Endodermal cell (in vitro differentiated cells): Measurements from ENCODE around the gene FGF12. TPM values are rescaled to one million over a fixed set of nuclear protein-coding genes. Genes with fewer than 3 reads are reported as not detected.

Experiments used
- DNase-seq: peaks from one replicate; pipeline ENCODE4 v3.0.0-alpha.2; 2017
- H3K27ac ChIP-seq: 2 replicates; pipeline ENCODE4 v1.5.1; 2013; ENCODE audit warnings: mild to moderate bottlenecking, low read depth, low read length, moderate library complexity
- H3K27me3 ChIP-seq: 2 replicates; pipeline ENCODE4 v1.6.1; 2013; ENCODE audit warnings: mild to moderate bottlenecking, low read length, moderate library complexity; ENCODE audit not compliant: insufficient read depth, control insufficient read depth, poor library complexity, severe bottlenecking
- H3K36me3 ChIP-seq: 2 replicates; pipeline ENCODE4 v1.7.0; 2013; ENCODE audit warnings: mild to moderate bottlenecking, low read length, moderate library complexity; ENCODE audit not compliant: control insufficient read depth, insufficient read depth
- H3K4me1 ChIP-seq: one replicate; pipeline ENCODE4 v1.7.0; 2013; ENCODE audit warnings: low read length; ENCODE audit not compliant: control insufficient read depth, insufficient read depth
- H3K4me3 ChIP-seq: 2 replicates; pipeline ENCODE4 v1.5.1; 2013; ENCODE audit warnings: mild to moderate bottlenecking, low read length, moderate library complexity
- H3K9ac ChIP-seq: 2 replicates; pipeline ENCODE4 v1.6.1; 2013; ENCODE audit warnings: mild to moderate bottlenecking, low read length, moderate library complexity; ENCODE audit not compliant: poor library complexity, severe bottlenecking; ENCODE audit errors: extremely low read depth
- H3K9me3 ChIP-seq: 2 replicates; pipeline ENCODE4 v1.6.1; 2013; ENCODE audit warnings: mild to moderate bottlenecking, low read length, moderate library complexity; ENCODE audit not compliant: control insufficient read depth
- H3K27ac Mint-ChIP-seq: 2 replicates; pipeline ENCODE4 v1.8.0; 2020; ENCODE audit warnings: mixed read lengths
- H3K27me3 Mint-ChIP-seq: 2 replicates; pipeline ENCODE4 v1.8.0; 2021; ENCODE audit warnings: mild to moderate bottlenecking, mixed read lengths; ENCODE audit not compliant: insufficient read depth
- H3K36me3 Mint-ChIP-seq: 2 replicates; pipeline ENCODE4 v1.8.0; 2020; ENCODE audit warnings: low read depth, mixed read lengths
- H3K4me1 Mint-ChIP-seq: 2 replicates; pipeline ENCODE4 v1.8.0; 2020; ENCODE audit warnings: mixed read lengths
- H3K4me3 Mint-ChIP-seq: 2 replicates; pipeline ENCODE4 v1.8.0; 2020; ENCODE audit warnings: mild to moderate bottlenecking, moderate library complexity, mixed read lengths
- H3K9me3 Mint-ChIP-seq: 2 replicates; pipeline ENCODE4 v1.8.0; 2020; ENCODE audit warnings: mild to moderate bottlenecking, mixed read lengths
- WGBS, 2 experiments: methylation state at CpG; one replicate each; pipeline versions ENCODE4 v1.1.5 to v1.1.7; 2013; ENCODE audit warnings: missing lambda C conversion rate in 2 of 2, mixed read lengths in 1 of 2; ENCODE audit not compliant: insufficient coverage in 1 of 2, insufficient read length in 1 of 2; 5-methylcytosine and 5-hydroxymethylcytosine counted together
- total RNA-seq, 2 donors: library from RNA; stranded (reverse); fragmentation: NEBNext Ultra II Directional in 1 of 2; extraction: Animal tissue kit (Norgen Biotek cat#: 25700) in 1 of 2; gene quantifications; 2 replicates in 1 of 2; 3 replicates in 1 of 2; pipeline ENCODE4 v1.2.1, GENCODE V29; 2021
- TF ChIP-seq, protein P1 (sequence below): fragments of 200-600 bp; sonication (generic); conservative IDR thresholded peaks from 2 replicates; pipeline ENCODE4 v1.5.0; 2021; ENCODE audit warnings: antibody characterized with exemption, mild to moderate bottlenecking

Gene FGF12
- total RNA-seq, 2 donors from 2014 or later: 22.9 to 25.2 TPM

GRCh38 chr3:192575879-192576506 lies 151.3 kb downstream of the FGF12 start:
- no peaks in the 10 kb centered on the region for H3K4me1 Mint-ChIP-seq
- no peak overlapping the region for H3K27ac Mint-ChIP-seq
- Histone ChIP-seq H3K27ac (no peak overlapping the region), H3K9ac (no peak overlapping the region), H3K4me3 (no peak overlapping the region), H3K9me3 (no peaks in the 10 kb centered on the region), H3K36me3 (no peaks in the 10 kb centered on the region), H3K27me3 (no peaks in the 10 kb centered on the region), H3K4me1 (no peaks in the 10 kb centered on the region)
- peaks cover 5% of the 10 kb centered on the region for H3K9me3 Mint-ChIP-seq
- DNase-seq: no peak
- H3K27me3 Mint-ChIP-seq: no peaks in the 10 kb centered on the region
- WGBS, 2 experiments: 83 to 100% methylated on average over 1 to 3 of the region's 3 CpGs
- H3K4me3 Mint-ChIP-seq: no peak overlapping the region
- no peaks in the 10 kb centered on the region for H3K36me3 Mint-ChIP-seq
- TF ChIP-seq, protein P1, sequence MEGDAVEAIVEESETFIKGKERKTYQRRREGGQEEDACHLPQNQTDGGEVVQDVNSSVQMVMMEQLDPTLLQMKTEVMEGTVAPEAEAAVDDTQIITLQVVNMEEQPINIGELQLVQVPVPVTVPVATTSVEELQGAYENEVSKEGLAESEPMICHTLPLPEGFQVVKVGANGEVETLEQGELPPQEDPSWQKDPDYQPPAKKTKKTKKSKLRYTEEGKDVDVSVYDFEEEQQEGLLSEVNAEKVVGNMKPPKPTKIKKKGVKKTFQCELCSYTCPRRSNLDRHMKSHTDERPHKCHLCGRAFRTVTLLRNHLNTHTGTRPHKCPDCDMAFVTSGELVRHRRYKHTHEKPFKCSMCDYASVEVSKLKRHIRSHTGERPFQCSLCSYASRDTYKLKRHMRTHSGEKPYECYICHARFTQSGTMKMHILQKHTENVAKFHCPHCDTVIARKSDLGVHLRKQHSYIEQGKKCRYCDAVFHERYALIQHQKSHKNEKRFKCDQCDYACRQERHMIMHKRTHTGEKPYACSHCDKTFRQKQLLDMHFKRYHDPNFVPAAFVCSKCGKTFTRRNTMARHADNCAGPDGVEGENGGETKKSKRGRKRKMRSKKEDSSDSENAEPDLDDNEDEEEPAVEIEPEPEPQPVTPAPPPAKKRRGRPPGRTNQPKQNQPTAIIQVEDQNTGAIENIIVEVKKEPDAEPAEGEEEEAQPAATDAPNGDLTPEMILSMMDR: no peak

DNA sequence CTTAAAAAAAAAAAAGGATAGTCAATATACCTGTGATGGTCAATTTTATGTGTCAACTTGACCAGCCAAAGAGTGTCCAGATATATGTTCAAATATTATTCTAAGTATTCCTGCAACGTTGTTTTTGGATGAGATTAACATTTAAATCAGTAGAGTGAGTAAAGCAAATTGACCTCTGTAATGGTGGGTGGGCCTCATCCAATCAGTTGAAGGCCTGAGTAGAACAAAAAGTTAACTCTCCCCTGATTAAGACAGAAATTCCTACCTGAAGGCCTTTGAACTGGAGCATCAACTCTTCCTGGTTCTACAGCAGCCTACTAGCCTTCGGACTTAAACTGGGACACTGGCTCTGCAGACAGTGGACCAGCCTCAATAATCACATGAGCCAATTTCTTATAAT lies 154.1 kb downstream of the FGF12 start:
- H3K27ac ChIP-seq: no peak overlapping the region
- WGBS, 2 experiments: 90 to 100% methylated on average over 1 to 2 of the region's 2 CpGs
- Mint-ChIP-seq H3K36me3 (no peaks in the 10 kb centered on the region), H3K27me3 (no peaks in the 10 kb centered on the region), H3K4me3 (no peak overlapping the region), H3K9me3 (peaks cover 3% of the 10 kb centered on the region), H3K4me1 (no peaks in the 10 kb centered on the region), H3K27ac (no peak overlapping the region)
- TF ChIP-seq, protein P1: no peak
- no peak overlapping the region for H3K4me3 ChIP-seq
- no peaks in the 10 kb centered on the region for H3K36me3 ChIP-seq
- no peak overlapping the region for H3K9ac ChIP-seq
- H3K4me1 ChIP-seq: no peaks in the 10 kb centered on the region
- DNase-seq: no peak
- no peaks in the 10 kb centered on the region for H3K27me3 ChIP-seq
- H3K9me3 ChIP-seq: no peaks in the 10 kb centered on the region

DNA sequence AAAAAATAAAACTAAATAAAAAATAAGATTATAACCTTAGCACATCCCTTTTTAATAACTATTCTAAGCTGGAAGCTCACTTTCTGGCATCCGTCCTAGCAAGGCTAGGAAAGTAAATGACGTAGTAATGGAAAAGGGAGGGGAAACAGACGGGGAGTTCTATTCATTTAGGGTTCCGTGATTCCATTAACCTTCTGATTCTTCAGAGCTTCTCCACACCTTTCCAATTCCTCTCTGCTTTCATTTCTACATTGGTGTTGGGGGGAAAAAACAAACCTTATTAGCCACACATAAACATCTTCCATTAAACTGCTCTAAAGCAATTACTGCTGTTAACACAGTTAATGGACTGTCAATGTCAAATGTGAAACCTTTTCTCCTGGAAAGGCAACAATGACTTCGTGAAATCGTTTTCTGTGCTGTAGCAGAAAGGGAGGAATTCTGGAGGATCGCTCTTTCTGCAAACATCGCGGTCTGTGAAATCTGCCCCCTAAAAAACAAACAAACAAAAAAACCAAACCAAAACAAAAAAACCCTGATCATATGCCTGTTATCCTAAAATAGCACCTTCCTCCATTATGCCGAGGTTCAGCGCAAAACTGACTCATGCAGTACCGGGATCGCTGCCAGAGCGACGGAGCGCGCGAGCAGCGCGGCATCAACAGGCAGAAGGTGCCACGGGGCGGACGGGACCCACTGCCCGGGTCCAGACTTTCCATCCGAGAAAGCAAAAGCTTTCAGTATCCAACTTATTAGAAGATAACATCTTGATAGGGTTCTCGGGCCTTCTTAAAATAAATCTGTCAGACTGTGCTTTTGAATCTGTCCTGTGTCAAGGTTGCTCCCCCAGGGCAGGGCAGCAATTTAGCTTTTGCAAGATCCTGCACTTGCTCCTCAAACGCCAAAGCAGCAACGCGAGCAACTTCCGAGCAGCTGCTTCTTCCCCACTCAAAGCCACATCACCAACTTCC lies 156.2 kb downstream of the FGF12 start:
- H3K27me3 Mint-ChIP-seq: no peaks in the 10 kb centered on the region
- Histone ChIP-seq H3K4me3 (no peak overlapping the region), H3K27me3 (no peaks in the 10 kb centered on the region), H3K9ac (no peak overlapping the region), H3K9me3 (no peaks in the 10 kb centered on the region), H3K27ac (no peak overlapping the region), H3K4me1 (no peaks in the 10 kb centered on the region), H3K36me3 (no peaks in the 10 kb centered on the region)
- no peaks in the 10 kb centered on the region for H3K36me3 Mint-ChIP-seq
- WGBS, 2 experiments: 84 to 93% methylated on average over 16 to 29 of the region's 30 CpGs
- no peak overlapping the region for H3K4me3 Mint-ChIP-seq
- TF ChIP-seq, protein P1: no peak
- H3K4me1 Mint-ChIP-seq: no peaks in the 10 kb centered on the region
- DNase-seq: no peak
- no peaks in the 10 kb centered on the region for H3K9me3 Mint-ChIP-seq
- no peak overlapping the region for H3K27ac Mint-ChIP-seq
